ENCODE data around the gene RAB6B. TPM values are rescaled to one million over a fixed set of nuclear protein-coding genes. Genes with fewer than 3 reads are reported as not detected.
A peak's percentile ranks its signal among the peaks of the same experiment; 100 is the strongest.

Gene RAB6B
- polyA plus RNA-seq, 4 donors = 0.27 to 7.5 (median 0.77) TPM; not detected in 1

DNA sequence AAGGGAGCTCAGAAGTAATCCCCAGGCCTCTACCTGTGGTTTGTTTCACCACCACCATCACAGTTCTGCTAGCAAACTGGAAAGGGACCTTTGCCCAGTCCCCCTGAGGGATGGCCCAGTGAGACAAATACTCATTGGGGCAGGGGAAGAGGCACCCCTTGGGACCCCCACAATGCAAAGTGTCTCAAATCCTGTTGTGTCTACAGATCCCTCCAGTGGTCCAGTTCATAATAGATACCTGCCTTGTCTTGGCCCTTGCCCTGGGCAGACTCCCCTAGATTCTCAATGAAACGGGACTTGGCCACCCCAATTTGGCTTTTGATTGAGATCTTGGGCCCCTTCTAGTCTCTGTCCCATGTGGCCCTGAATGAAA is 43.8 kb upstream of the RAB6B start:
- Histone ChIP-seq H3K4me1 (ENCODE audit: control insufficient read depth in 3 of 3, insufficient read depth in 2 of 3, low read depth in 1 of 3, low read length in 2 of 3) (peaks cover 11 to 19% (median 13%) of the 10 kb centered on the region in 3 donors), H3K27ac (ENCODE audit: low read depth in 1 of 3, low read length in 2 of 3) (no peak overlapping the region), H3K4me3 (ENCODE audit: low read depth in 1 of 3, low read length in 3 of 3) (no peak overlapping the region), H3K36me3 (ENCODE audit: control insufficient read depth in 3 of 3, insufficient read depth in 2 of 3, low read depth in 1 of 3, low read length in 3 of 3) (peaks cover 0 to 7% (median 0%) of the 10 kb centered on the region in 3 donors), H3K27me3 (ENCODE audit: control insufficient read depth in 3 of 3, insufficient read depth in 3 of 3, low read length in 3 of 3) (no peaks in the 10 kb centered on the region), H3K9me3 (ENCODE audit: control insufficient read depth in 2 of 2, insufficient read depth in 1 of 2, low read depth in 1 of 2, low read length in 1 of 2) (no peaks in the 10 kb centered on the region)
- DNase-seq (no peak), FAIRE-seq (no peak)
- WGBS, 3 donors = 77 to 94% (median 80%) methylated on average over 1 of the region's 1 CpG

DNA sequence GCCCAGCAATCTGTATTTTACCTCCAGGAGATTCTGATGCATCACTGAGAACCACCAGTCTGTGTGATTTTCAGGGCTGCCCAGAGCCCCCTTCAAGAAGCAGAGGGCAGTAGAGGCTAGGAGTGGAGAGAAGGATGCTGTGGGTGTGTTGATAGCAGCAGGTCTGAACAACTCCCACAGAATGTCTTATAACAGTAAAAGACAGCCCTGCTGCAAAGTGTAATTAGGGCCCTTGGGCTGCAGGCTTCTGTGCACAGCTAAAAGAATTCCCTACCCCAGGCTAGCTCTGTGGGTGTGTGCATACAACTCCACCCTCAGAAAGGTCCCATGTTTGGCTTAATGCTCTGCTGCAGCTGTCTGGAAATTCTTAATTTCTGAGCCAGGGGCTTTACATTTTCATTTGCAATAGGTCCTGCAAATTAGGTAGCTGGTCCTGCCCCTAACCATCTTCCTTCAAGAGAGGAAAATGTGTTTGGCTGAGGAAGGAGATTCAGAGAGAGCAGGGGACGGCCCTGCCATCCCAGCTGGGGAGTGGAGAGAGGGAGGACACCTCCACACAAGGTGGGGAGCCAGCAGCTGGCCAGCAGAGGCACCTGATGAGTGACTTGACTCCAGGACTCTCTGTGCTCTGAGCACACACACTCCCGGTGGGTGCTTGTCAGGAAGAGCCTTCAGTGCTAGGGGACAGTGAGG is 43.2 kb upstream of the RAB6B start:
- FAIRE-seq = no peak

GRCh38 chr3:133937756-133938601 is 42.3 kb upstream of the RAB6B start:
- Histone ChIP-seq H3K4me1 (ENCODE audit: control insufficient read depth in 3 of 3, insufficient read depth in 2 of 3, low read depth in 1 of 3, low read length in 2 of 3) (peaks cover 5 to 17% (median 11%) of the 10 kb centered on the region in 3 donors), H3K9me3 (ENCODE audit: control insufficient read depth in 2 of 2, insufficient read depth in 1 of 2, low read depth in 1 of 2, low read length in 1 of 2) (no peaks in the 10 kb centered on the region), H3K27me3 (ENCODE audit: control insufficient read depth in 3 of 3, insufficient read depth in 3 of 3, low read length in 3 of 3) (no peaks in the 10 kb centered on the region), H3K36me3 (ENCODE audit: control insufficient read depth in 3 of 3, insufficient read depth in 2 of 3, low read depth in 1 of 3, low read length in 3 of 3) (peaks cover 0 to 6% (median 0%) of the 10 kb centered on the region in 3 donors), H3K27ac (ENCODE audit: low read depth in 1 of 3, low read length in 2 of 3) (no peak overlapping the region), H3K4me3 (ENCODE audit: low read depth in 1 of 3, low read length in 3 of 3) (no peak overlapping the region)
- FAIRE-seq (no peak), DNase-seq (no peak)
- WGBS, 3 donors = 79 to 87% (median 86%) methylated on average over 10 of the region's 10 CpGs

More for the DNA sequence above, 43.2 kb upstream of the RAB6B start:
- WGBS, 3 donors = 57 to 75% (median 72%) methylated on average over 2 of the region's 2 CpGs
- Histone ChIP-seq H3K36me3 (ENCODE audit: control insufficient read depth in 3 of 3, insufficient read depth in 2 of 3, low read depth in 1 of 3, low read length in 3 of 3) (peaks cover 0 to 7% (median 0%) of the 10 kb centered on the region in 3 donors), H3K9me3 (ENCODE audit: control insufficient read depth in 2 of 2, insufficient read depth in 1 of 2, low read depth in 1 of 2, low read length in 1 of 2) (no peaks in the 10 kb centered on the region), H3K4me3 (ENCODE audit: low read depth in 1 of 3, low read length in 3 of 3) (no peak overlapping the region), H3K4me1 (ENCODE audit: control insufficient read depth in 3 of 3, insufficient read depth in 2 of 3, low read depth in 1 of 3, low read length in 2 of 3) (peaks cover 6 to 19% (median 13%) of the 10 kb centered on the region in 3 donors), H3K27me3 (ENCODE audit: control insufficient read depth in 3 of 3, insufficient read depth in 3 of 3, low read length in 3 of 3) (no peaks in the 10 kb centered on the region), H3K27ac (ENCODE audit: low read depth in 1 of 3, low read length in 2 of 3) (no peak overlapping the region)
- no peak for DNase-seq

DNA sequence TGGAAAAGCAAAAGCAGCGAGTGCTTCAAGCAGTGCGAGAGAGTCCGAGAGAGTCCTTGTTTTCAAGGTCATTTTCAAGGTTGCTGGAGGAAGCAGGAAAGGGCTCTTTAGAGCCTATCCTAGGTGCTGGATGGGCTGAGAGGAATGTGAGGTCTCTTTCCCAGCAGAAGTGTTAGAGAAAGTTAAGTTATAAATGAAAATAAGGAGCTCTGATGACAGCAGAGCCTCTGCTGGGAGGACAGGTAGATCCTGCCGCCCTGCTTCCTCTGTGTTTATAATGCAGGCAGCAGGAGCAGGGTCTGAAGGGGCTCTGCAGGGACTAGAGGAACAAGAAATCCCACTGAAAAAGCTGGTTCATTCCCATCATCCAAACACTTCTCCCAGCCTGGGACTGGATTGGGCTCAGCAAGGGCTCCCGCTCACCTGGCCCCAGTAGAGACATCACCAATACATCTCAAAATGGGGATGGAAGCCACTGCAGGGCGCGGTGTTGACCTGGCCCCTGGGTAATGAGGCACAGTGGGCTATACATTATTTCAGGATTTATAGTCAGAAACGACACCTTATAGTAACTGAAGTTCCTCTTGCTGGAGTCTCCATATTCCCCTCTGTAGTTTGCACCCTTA is 41.5 kb upstream of the RAB6B start:
- Histone ChIP-seq H3K27ac (ENCODE audit: low read depth in 1 of 3, low read length in 2 of 3) (no peak overlapping the region), H3K27me3 (ENCODE audit: control insufficient read depth in 3 of 3, insufficient read depth in 3 of 3, low read length in 3 of 3) (no peaks in the 10 kb centered on the region), H3K36me3 (ENCODE audit: control insufficient read depth in 3 of 3, insufficient read depth in 2 of 3, low read depth in 1 of 3, low read length in 3 of 3) (peaks cover 0 to 2% (median 0%) of the 10 kb centered on the region in 3 donors), H3K9me3 (ENCODE audit: control insufficient read depth in 2 of 2, insufficient read depth in 1 of 2, low read depth in 1 of 2, low read length in 1 of 2) (no peaks in the 10 kb centered on the region), H3K4me3 (ENCODE audit: low read depth in 1 of 3, low read length in 3 of 3) (no peak overlapping the region), H3K4me1 (ENCODE audit: control insufficient read depth in 3 of 3, insufficient read depth in 2 of 3, low read depth in 1 of 3, low read length in 2 of 3) (peaks cover 5 to 17% (median 10%) of the 10 kb centered on the region in 3 donors)
- no peak for DNase-seq
- FAIRE-seq = no peak
- WGBS, 3 donors = 86 to 90% (median 88%) methylated on average over 8 of the region's 8 CpGs

DNA sequence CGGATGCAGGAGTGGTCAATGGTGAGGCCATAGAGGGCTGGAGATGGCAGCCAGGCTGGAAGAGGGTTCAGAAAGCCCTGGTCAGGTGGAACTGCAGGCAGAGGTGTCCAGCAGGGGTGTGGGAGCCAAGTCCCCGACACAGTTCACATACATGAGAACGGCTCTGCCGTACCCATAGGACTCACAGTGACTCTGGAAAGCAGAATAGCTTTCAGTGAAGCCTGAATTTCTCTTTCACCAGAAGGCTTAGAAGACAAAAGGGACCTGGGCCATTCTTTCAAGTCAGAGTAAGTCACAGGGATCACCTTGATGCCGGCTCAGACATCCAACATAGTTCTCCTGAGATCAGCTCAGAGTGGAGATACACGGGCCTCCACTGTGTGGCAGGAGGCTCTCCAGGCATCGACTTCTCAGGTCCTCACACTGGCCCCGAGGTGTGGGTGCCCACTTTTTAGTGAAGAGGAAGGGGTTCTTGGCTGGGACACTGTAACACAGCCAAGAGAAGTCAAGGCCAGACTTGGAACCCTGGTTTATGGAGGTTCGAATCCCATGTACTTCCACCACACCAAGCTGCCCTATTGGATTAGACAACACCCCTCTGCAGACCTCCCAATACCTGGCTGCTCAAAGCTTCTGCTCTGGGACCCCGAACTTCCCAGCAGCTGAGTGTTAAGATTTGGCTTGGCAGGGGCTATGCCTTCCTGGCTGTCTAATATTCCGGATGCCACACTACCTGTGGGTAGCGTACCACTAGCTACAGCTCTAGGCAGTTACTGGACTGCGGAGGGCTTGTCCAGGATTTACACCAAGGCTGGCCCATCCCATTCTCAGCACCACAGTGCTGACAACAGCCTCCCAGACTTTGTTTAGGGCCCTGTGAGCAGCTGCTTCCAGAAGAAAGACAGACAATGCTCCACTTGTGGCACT is 40.4 kb upstream of the RAB6B start:
- DNase-seq (no peak), FAIRE-seq (no peak)
- no peak overlapping the region for H3K4me3 ChIP-seq (ENCODE audit: low read depth in 1 of 3, low read length in 3 of 3)
- WGBS, 3 donors = 87 to 94% (median 89%) methylated on average over 13 of the region's 13 CpGs
- H3K36me3 ChIP-seq (ENCODE audit: control insufficient read depth in 3 of 3, insufficient read depth in 2 of 3, low read depth in 1 of 3, low read length in 3 of 3) = peaks cover 0 to 2% (median 0%) of the 10 kb centered on the region in 3 donors
- H3K27ac ChIP-seq (ENCODE audit: low read depth in 1 of 3, low read length in 2 of 3) = no peak overlapping the region
- no peaks in the 10 kb centered on the region for H3K27me3 ChIP-seq (ENCODE audit: control insufficient read depth in 3 of 3, insufficient read depth in 3 of 3, low read length in 3 of 3)
- H3K4me1 ChIP-seq (ENCODE audit: control insufficient read depth in 3 of 3, insufficient read depth in 2 of 3, low read depth in 1 of 3, low read length in 2 of 3) = peaks cover 5 to 17% (median 10%) of the 10 kb centered on the region in 3 donors
- no peaks in the 10 kb centered on the region for H3K9me3 ChIP-seq (ENCODE audit: control insufficient read depth in 2 of 2, insufficient read depth in 1 of 2, low read depth in 1 of 2, low read length in 1 of 2)

GRCh38 chr3:133934996-133935842 is 39.5 kb upstream of the RAB6B start:
- peaks cover 5 to 17% (median 10%) of the 10 kb centered on the region in 3 donors for H3K4me1 ChIP-seq (ENCODE audit: control insufficient read depth in 3 of 3, insufficient read depth in 2 of 3, low read depth in 1 of 3, low read length in 2 of 3)
- 89 to 96% (median 94%) methylated on average over 11 of the region's 11 CpGs for WGBS, 3 donors
- no peak for DNase-seq
- H3K9me3 ChIP-seq (ENCODE audit: control insufficient read depth in 2 of 2, insufficient read depth in 1 of 2, low read depth in 1 of 2, low read length in 1 of 2) = no peaks in the 10 kb centered on the region
- H3K27ac ChIP-seq (ENCODE audit: low read depth in 1 of 3, low read length in 2 of 3) = peak overlapping the region in 2 of 3 donors; percentile 84 to 89
- H3K27me3 ChIP-seq (ENCODE audit: control insufficient read depth in 3 of 3, insufficient read depth in 3 of 3, low read length in 3 of 3) = no peaks in the 10 kb centered on the region
- FAIRE-seq = no peak
- H3K4me3 ChIP-seq (ENCODE audit: low read depth in 1 of 3, low read length in 3 of 3) = no peak overlapping the region
- H3K36me3 ChIP-seq (ENCODE audit: control insufficient read depth in 3 of 3, insufficient read depth in 2 of 3, low read depth in 1 of 3, low read length in 3 of 3) = peaks cover 0 to 2% (median 0%) of the 10 kb centered on the region in 3 donors

Data from small intestine (tissue), 7 donors.